GM12873 (cell line): ENCODE results near the gene CIPC.
A peak's percentile ranks its signal among the peaks of the same experiment; 100 is the strongest.

ENCODE experiments used
- TF ChIP-seq, protein P1 (sequence below): IDR thresholded peaks from 2 replicates; pipeline ENCODE4 v1.5.1; 2012; ENCODE audit warnings: low read depth, mild to moderate bottlenecking, moderate library complexity, low read length, control low read depth; ENCODE audit not compliant: insufficient read depth; ENCODE audit errors: missing control alignments

Gene CIPC

DNA sequence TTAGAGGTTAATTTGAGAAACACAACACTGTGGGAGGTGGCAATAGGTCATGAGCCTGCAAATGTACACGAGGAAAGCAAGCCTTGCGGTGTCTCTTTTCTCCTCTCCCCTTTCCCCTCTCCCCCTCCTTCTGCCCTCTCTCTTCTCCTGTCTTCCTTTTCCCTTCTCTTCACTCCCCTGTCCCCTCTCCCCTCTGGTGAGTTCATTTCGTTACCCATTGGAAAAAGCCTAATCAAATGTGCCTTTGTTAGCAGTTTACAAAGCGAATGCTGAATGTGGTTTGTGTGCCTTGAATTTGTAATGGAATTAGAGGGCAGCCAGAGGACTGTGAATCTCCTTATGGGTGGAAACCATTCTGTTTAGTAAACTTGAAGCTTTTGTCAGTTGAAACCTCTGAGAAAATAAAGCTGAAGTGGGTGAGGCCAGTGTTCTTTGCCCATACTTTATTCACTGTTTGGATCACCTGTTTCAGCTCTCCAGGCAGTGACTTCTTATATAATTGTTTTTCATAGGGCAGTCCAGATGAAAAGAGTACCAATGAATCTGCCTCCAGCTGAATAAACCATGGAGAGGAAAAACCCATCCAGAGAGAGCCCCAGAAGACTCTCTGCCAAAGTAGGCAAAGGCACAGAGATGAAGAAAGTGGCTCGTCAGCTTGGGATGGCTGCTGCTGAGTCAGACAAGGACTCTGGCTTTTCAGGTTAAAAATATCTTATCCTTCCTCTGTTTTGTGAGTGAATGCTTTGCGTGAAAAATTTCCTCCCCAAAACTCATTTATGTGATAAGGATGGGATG, 7.3 kb downstream of the CIPC start:
- TF ChIP-seq, protein P1, sequence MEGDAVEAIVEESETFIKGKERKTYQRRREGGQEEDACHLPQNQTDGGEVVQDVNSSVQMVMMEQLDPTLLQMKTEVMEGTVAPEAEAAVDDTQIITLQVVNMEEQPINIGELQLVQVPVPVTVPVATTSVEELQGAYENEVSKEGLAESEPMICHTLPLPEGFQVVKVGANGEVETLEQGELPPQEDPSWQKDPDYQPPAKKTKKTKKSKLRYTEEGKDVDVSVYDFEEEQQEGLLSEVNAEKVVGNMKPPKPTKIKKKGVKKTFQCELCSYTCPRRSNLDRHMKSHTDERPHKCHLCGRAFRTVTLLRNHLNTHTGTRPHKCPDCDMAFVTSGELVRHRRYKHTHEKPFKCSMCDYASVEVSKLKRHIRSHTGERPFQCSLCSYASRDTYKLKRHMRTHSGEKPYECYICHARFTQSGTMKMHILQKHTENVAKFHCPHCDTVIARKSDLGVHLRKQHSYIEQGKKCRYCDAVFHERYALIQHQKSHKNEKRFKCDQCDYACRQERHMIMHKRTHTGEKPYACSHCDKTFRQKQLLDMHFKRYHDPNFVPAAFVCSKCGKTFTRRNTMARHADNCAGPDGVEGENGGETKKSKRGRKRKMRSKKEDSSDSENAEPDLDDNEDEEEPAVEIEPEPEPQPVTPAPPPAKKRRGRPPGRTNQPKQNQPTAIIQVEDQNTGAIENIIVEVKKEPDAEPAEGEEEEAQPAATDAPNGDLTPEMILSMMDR, result no peak

GRCh38 chr14:77106666-77107065, 8.6 kb downstream of the CIPC start:
- TF ChIP-seq, protein P1, result no peak

- TF ChIP-seq, protein P1, result no peak
These were observed 9.2 kb downstream of the CIPC start for GRCh38 chr14:77107228-77107627.

DNA sequence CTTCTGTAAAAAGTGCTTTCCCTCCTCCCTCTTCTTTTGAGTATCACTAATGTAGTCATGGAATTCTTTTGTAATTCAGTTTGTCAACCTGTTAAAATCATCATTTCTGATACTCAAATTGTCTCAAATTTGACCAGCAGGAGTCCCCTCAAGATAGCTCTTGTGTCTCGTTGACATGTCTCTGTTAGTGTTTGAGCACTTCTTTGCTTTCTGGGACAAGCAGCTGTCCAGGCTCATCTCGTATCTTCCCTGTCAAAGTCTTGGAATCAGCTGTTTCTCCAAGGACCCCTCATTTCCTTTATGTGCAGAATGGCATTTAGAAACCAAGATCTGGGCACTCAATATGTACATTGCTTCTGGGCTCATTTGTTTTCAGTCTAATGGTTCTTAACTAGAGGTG, 10.7 kb downstream of the CIPC start:
- TF ChIP-seq, protein P1, result peak; percentile 9

DNA sequence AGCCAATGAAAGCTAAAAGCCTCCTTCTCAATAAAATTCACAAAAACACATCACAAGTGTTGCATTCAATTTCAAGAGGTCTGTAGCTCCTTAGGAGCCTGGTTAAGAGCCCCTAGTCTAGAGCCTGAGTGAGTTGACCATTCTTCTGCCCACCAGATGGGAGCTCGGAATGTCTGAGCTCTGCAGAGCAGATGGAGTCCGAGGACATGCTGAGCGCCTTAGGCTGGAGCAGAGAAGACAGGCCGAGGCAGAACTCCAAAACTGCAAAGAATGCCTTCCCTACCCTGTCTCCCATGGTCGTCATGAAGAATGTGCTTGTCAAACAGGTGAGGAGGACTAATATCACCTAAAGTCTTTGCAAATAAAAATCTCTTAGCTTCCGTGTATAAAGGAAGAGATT, 11.6 kb downstream of the CIPC start:
- TF ChIP-seq, protein P1, result no peak

- TF ChIP-seq, protein P1, result no peak
These were observed 12.2 kb downstream of the CIPC start for GRCh38 chr14:77110286-77110685.

- TF ChIP-seq, protein P1, result no peak
These were observed 13.0 kb downstream of the CIPC start for GRCh38 chr14:77111021-77111420.

DNA sequence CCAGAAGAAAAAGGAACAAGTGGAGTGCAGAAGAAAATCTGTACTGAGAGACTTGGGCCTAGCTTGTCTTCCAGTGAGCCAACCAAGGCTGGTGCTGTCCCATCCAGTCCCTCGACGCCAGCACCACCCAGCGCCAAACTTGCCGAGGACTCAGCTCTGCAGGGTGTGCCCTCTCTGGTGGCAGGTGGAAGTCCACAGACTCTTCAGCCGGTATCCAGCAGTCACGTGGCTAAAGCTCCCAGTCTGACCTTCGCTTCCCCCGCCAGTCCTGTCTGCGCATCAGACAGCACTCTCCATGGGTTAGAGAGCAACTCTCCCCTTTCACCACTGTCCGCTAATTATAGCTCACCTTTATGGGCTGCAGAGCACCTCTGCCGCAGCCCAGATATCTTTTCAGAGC, 15.6 kb downstream of the CIPC start:
- TF ChIP-seq, protein P1, result no peak
